ENCODE measurements around the gene HDHD3.

The HDHD3 gene

DNA sequence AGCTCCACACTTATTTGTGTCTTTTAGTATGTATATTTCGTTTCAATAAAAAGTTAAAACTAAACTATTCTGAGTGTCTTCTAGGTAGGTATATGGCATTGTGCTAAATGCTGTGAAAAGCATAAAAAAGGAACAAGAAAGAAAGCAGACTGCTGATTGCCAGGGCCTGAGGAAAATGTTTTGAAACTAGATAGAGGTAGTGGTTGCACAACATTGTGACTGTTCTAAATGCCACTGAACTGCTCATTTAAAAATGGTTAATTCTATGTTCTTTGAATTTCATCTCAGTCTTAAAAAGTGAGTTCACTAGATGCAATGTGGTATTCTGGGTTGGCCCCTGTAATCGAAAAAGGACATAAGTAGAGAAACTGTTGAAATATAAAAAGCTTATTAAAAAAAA is 26.9 kb upstream of the HDHD3 start:
- Histone ChIP-seq H3K9me2 (replicated peaks; ENCODE audit: insufficient read depth, low read length) (no peaks in the 10 kb centered on the region), H3K27ac (ENCODE audit: low read depth, low read length) (no peak overlapping the region), H3K36me3 (ENCODE audit: low read length) (peaks cover 7% of the 10 kb centered on the region; the same call in 1 of the 2 replicates), H3K27me3 (ENCODE audit: low read length) (no peaks in the 10 kb centered on the region), H2AFZ (ENCODE audit: low read depth, low read length, severe bottlenecking) (no peak overlapping the region), H3K9me3 (ENCODE audit: insufficient read depth, low read length) (no peaks in the 10 kb centered on the region), H3K4me2 (ENCODE audit: low read depth, low read length, poor library complexity, severe bottlenecking) (no peak overlapping the region), H3K9ac (ENCODE audit: low read length) (no peak overlapping the region), H3F3A (ENCODE audit: insufficient read depth) (peaks cover 16% of the 10 kb centered on the region), H3K4me3 (ENCODE audit: insufficient read depth, low read length, poor library complexity, severe bottlenecking) (no peak overlapping the region), H3K79me2 (ENCODE audit: insufficient read depth, low read length) (peaks cover 23% of the 10 kb centered on the region; the same call in 1 of the 2 replicates), H4K20me1 (ENCODE audit: low read depth, low read length) (no peaks in the 10 kb centered on the region)
- TF ChIP-seq, protein P1, sequence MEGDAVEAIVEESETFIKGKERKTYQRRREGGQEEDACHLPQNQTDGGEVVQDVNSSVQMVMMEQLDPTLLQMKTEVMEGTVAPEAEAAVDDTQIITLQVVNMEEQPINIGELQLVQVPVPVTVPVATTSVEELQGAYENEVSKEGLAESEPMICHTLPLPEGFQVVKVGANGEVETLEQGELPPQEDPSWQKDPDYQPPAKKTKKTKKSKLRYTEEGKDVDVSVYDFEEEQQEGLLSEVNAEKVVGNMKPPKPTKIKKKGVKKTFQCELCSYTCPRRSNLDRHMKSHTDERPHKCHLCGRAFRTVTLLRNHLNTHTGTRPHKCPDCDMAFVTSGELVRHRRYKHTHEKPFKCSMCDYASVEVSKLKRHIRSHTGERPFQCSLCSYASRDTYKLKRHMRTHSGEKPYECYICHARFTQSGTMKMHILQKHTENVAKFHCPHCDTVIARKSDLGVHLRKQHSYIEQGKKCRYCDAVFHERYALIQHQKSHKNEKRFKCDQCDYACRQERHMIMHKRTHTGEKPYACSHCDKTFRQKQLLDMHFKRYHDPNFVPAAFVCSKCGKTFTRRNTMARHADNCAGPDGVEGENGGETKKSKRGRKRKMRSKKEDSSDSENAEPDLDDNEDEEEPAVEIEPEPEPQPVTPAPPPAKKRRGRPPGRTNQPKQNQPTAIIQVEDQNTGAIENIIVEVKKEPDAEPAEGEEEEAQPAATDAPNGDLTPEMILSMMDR (IDR thresholded peaks at IDR 0.05; ENCODE audit: insufficient read depth, low read length, poor library complexity, severe bottlenecking) = no peak
- TF ChIP-seq EZH2phosphoT487 (conservative IDR thresholded peaks at IDR 0.05; ENCODE audit: low read length) = no peak

DNA sequence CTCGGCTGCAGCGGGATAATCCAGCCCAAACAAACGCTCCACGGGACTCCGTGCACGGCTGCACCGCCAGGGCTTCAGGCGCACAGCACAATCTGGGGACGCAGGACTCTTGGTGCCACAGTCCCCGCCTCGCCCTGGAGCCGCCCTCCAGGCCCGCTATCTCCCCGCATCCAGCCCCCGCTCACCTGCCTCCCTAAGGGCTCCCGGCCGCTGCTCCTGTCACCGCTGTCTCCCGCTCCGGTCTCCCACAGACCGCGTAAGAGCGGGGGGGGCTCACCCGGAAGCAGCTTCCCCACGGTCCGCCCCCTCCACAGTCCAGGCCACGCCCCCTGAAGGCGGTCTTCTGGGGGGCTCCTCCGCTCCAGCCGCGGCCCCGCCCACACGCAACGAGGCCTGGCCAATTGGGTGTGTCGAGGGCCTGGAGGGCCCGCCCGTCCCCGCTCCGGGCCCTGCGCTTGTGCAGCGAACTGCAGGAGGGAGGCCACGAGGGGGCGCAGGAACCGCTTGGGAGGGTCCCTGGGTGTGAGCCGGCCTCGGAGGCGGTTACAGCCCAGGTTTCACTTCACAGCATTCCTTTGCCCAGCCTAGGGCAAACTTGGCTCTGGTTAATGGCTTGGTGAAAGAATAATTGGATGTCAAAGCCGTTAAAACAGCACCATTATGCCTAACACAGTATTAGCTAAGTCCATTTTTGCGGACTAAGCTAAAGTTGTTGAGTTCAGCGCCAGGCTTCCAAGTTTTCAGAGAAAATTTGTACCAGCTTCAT is 24.4 kb upstream of the HDHD3 start, which contains the start of gene ALAD:
TSS of gene ALAD (minus strand) at position 258 of the 766 bp plus-strand sequence. CDS start 7,725 bp downstream, outside the sequence.
- no peak within 1 kb of the TSS for H3K27ac ChIP-seq (ENCODE audit: low read depth, low read length)
- no peaks in the 10 kb centered on the region for H4K20me1 ChIP-seq (ENCODE audit: low read depth, low read length)
- peak within 1 kb of the TSS; percentile 90 for H3K9ac ChIP-seq (ENCODE audit: low read length)
- H3K9me3 ChIP-seq (ENCODE audit: insufficient read depth, low read length) = no peaks in the 10 kb centered on the region
- H2AFZ ChIP-seq (ENCODE audit: low read depth, low read length, severe bottlenecking) = peak within 1 kb of the TSS; percentile 97
- H3K4me2 ChIP-seq (ENCODE audit: low read depth, low read length, poor library complexity, severe bottlenecking) = peak within 1 kb of the TSS; percentile 84
- H3K36me3 ChIP-seq (ENCODE audit: low read length) = no peaks in the 10 kb centered on the region
- peaks cover 8% of the 10 kb centered on the region; the same call in 1 of the 2 replicates for H3K79me2 ChIP-seq (ENCODE audit: insufficient read depth, low read length)
- no peaks in the 10 kb centered on the region for H3K27me3 ChIP-seq (ENCODE audit: low read length)
- peak within 1 kb of the TSS; percentile 99 for H3K4me3 ChIP-seq (ENCODE audit: insufficient read depth, low read length, poor library complexity, severe bottlenecking)
- no peaks in the 10 kb centered on the region for H3F3A ChIP-seq (ENCODE audit: insufficient read depth)
- no peak for TF ChIP-seq EZH2phosphoT487 (conservative IDR thresholded peaks at IDR 0.05; ENCODE audit: low read length)
- TF ChIP-seq, protein P1 (IDR thresholded peaks at IDR 0.05; ENCODE audit: insufficient read depth, low read length, poor library complexity, severe bottlenecking) = peak; percentile 88
- no peaks in the 10 kb centered on the region for H3K9me2 ChIP-seq (replicated peaks; ENCODE audit: insufficient read depth, low read length)

DNA sequence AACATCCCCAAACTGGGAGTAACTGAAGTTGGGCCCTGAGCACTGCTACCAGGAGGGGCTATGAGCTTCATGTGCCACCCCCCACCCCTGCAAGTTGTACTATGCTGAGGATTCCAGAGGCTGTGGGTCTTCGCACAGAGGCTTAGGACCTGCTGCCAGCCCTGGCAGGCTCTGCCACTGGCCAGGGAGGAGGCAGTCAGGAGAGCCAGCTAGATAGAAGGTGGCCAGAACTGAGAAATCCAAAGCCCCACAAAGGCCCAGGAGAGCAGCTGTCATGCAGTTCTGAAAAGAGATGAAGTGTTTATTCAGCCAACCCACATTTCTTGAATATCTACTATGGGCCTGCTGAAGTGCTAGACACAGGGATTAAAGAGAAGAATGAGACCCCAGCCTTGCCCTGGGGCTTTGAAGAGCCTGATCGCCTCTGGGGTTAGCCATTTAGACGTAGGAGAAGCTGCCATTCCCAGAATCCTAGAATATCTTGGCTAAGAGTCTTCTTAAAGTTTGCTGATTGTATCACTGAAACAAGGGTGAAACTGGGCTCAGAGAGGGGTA is 22.9 kb upstream of the HDHD3 start:
- H3K4me3 ChIP-seq (ENCODE audit: insufficient read depth, low read length, poor library complexity, severe bottlenecking) = no peak overlapping the region
- H3F3A ChIP-seq (ENCODE audit: insufficient read depth) = no peaks in the 10 kb centered on the region
- no peaks in the 10 kb centered on the region for H3K27me3 ChIP-seq (ENCODE audit: low read length)
- H3K36me3 ChIP-seq (ENCODE audit: low read length) = no peaks in the 10 kb centered on the region
- no peak overlapping the region for H3K27ac ChIP-seq (ENCODE audit: low read depth, low read length)
- H3K9me2 ChIP-seq (replicated peaks; ENCODE audit: insufficient read depth, low read length) = no peaks in the 10 kb centered on the region
- TF ChIP-seq EZH2phosphoT487 (conservative IDR thresholded peaks at IDR 0.05; ENCODE audit: low read length) = no peak
- TF ChIP-seq, protein P1 (IDR thresholded peaks at IDR 0.05; ENCODE audit: insufficient read depth, low read length, poor library complexity, severe bottlenecking) = no peak
- H3K9me3 ChIP-seq (ENCODE audit: insufficient read depth, low read length) = no peaks in the 10 kb centered on the region
- no peak overlapping the region for H2AFZ ChIP-seq (ENCODE audit: low read depth, low read length, severe bottlenecking)
- H3K79me2 ChIP-seq (ENCODE audit: insufficient read depth, low read length) = peaks cover 8% of the 10 kb centered on the region; the same call in 1 of the 2 replicates
- H3K9ac ChIP-seq (ENCODE audit: low read length) = no peak overlapping the region
- no peaks in the 10 kb centered on the region for H4K20me1 ChIP-seq (ENCODE audit: low read depth, low read length)
- peak overlapping the region; percentile 84 for H3K4me2 ChIP-seq (ENCODE audit: low read depth, low read length, poor library complexity, severe bottlenecking)

All from SU-DHL-6 (cell line).